OCI-LY3 (cell line): ENCODE measurements around the gene MARK3.
A peak's percentile ranks its signal among the peaks of the same experiment; 100 is the strongest.

Source experiments
- H2AFZ ChIP-seq: fragments of 200-600, 300-600 bp; shearing (Covaris generic); 2 replicates; pipeline ENCODE4 v1.6.0; 2014; ENCODE audit warnings: antibody characterized with exemption, low read depth, low read length
- H3K27ac ChIP-seq: fragments of 200-600, 300-600 bp; sonication (generic); 2 replicates; pipeline ENCODE4 v1.5.1; 2014; ENCODE audit warnings: mild to moderate bottlenecking, low read length, moderate library complexity, mixed read lengths
- H3K27me3 ChIP-seq: fragments of 200-600, 300-600 bp; sonication (generic); 2 replicates; pipeline ENCODE4 v1.6.1; 2014; ENCODE audit warnings: low read depth, low read length, mixed read lengths
- H3K36me3 ChIP-seq: fragments of 200-600, 300-600 bp; sonication (generic); replicated peaks from 2 replicates; pipeline ENCODE3; 2014; ENCODE audit warnings: low read depth, low read length, mixed read lengths
- H3K4me1 ChIP-seq: fragments of 300-600, 200-600 bp; sonication (generic); 2 replicates; pipeline ENCODE4 v1.6.1; 2014; ENCODE audit warnings: low read length, mixed read lengths
- H3K4me2 ChIP-seq: fragments of 200-600, 300-600 bp; sonication (generic); 2 replicates; pipeline ENCODE4 v1.6.1; 2014; ENCODE audit warnings: low read length, mixed read lengths
- H3K4me3 ChIP-seq: fragments of 300-600, 200-600 bp; sonication (generic); 2 replicates; pipeline ENCODE4 v1.5.1; 2014; ENCODE audit warnings: antibody characterized with exemption, mild to moderate bottlenecking, low read length, moderate library complexity
- H3K79me2 ChIP-seq: fragments of 300-600, 200-600 bp; shearing (Covaris generic); 2 replicates; pipeline ENCODE4 v1.6.1; 2014; ENCODE audit warnings: mild to moderate bottlenecking, low read length, mixed read lengths
- H3K9ac ChIP-seq: fragments of 300-600, 200-600 bp; shearing (Covaris generic); 2 replicates; pipeline ENCODE4 v1.6.0; 2014; ENCODE audit warnings: mild to moderate bottlenecking, low read length, moderate library complexity
- H3K9me3 ChIP-seq: fragments of 200-600, 300-600 bp; shearing (Covaris generic); 2 replicates; pipeline ENCODE4 v1.6.1; 2014; ENCODE audit warnings: low read length, mixed read lengths; ENCODE audit not compliant: insufficient read depth
- H4K20me1 ChIP-seq: fragments of 200-600, 300-600 bp; sonication (generic); 2 replicates; pipeline ENCODE4 v1.6.1; 2016; ENCODE audit warnings: low read length, mixed read lengths; ENCODE audit not compliant: insufficient read depth
- EZH2phosphoT487 ChIP-seq: fragments of 200-600 bp; shearing (Covaris generic); IDR thresholded peaks from 2 replicates; pipeline ENCODE4 v1.6.1; 2018; ENCODE audit warnings: antibody characterized with exemption, mixed run types, low read depth
- TF ChIP-seq, protein P1 (sequence below): fragments of 200-600, 300-600 bp; sonication (generic); IDR thresholded peaks from 2 replicates; pipeline ENCODE4 v1.5.1; 2014; ENCODE audit warnings: antibody characterized with exemption, low read length, low read depth

Gene MARK3

GRCh38 chr14:103443111-103443510 is 57.9 kb downstream of the MARK3 start:
- peaks cover 6% of the 10 kb centered on the region for H3K36me3 ChIP-seq
- peak overlapping the region; percentile 72 for H3K27ac ChIP-seq
- H3K4me2 ChIP-seq: peak overlapping the region; percentile 60
- H2AFZ ChIP-seq: no peak overlapping the region
- no peak for TF ChIP-seq EZH2phosphoT487
- TF ChIP-seq, protein P1, sequence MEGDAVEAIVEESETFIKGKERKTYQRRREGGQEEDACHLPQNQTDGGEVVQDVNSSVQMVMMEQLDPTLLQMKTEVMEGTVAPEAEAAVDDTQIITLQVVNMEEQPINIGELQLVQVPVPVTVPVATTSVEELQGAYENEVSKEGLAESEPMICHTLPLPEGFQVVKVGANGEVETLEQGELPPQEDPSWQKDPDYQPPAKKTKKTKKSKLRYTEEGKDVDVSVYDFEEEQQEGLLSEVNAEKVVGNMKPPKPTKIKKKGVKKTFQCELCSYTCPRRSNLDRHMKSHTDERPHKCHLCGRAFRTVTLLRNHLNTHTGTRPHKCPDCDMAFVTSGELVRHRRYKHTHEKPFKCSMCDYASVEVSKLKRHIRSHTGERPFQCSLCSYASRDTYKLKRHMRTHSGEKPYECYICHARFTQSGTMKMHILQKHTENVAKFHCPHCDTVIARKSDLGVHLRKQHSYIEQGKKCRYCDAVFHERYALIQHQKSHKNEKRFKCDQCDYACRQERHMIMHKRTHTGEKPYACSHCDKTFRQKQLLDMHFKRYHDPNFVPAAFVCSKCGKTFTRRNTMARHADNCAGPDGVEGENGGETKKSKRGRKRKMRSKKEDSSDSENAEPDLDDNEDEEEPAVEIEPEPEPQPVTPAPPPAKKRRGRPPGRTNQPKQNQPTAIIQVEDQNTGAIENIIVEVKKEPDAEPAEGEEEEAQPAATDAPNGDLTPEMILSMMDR: no peak
- peaks cover 46% of the 10 kb centered on the region for H3K79me2 ChIP-seq
- H3K9ac ChIP-seq: peak overlapping the region; percentile 8; the same call in 1 of the 2 replicates
- peaks cover 35% of the 10 kb centered on the region for H4K20me1 ChIP-seq
- H3K27me3 ChIP-seq: no peaks in the 10 kb centered on the region
- H3K9me3 ChIP-seq: no peaks in the 10 kb centered on the region
- peaks cover 31% of the 10 kb centered on the region for H3K4me1 ChIP-seq
- peak overlapping the region; percentile 56 for H3K4me3 ChIP-seq

DNA sequence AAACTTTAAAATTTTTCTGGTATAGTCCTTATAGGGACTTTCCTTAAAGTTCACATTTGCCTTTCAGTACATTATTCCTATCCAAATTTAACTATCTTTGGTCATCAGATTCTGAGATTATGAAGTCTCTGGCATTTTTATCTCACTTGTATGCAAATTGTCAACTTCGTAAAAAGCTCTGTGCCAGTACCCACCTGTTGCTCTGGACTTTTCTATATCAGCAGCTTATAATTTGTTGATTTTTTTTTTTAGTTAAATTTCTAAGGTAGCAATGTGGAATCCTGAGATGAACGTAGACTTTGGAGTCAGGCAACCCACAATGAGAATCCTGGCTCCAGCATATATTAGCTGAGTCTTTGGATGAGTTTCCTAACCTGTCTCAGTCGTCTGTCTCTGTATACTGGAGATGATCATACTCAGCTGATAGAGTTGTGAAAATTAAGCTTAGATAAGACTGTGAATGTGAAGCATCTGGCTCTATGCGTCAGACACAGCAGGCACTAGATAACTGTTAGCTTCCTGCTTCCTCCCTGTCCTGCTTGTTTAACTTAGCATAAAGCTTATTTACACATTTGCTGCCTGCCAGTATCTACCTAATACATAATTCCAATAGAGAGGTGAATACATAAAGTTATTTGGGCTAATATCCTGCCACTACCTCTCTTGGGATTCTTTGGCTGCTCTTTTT is 59.8 kb downstream of the MARK3 start:
- no peak overlapping the region for H3K27ac ChIP-seq
- peaks cover 3% of the 10 kb centered on the region for H3K36me3 ChIP-seq
- no peak overlapping the region for H3K4me2 ChIP-seq
- H4K20me1 ChIP-seq: peaks cover 35% of the 10 kb centered on the region
- no peaks in the 10 kb centered on the region for H3K27me3 ChIP-seq
- H3K4me3 ChIP-seq: no peak overlapping the region
- H3K4me1 ChIP-seq: peaks cover 31% of the 10 kb centered on the region
- peaks cover 48% of the 10 kb centered on the region for H3K79me2 ChIP-seq
- no peaks in the 10 kb centered on the region for H3K9me3 ChIP-seq
- TF ChIP-seq EZH2phosphoT487: no peak
- TF ChIP-seq, protein P1: no peak
- no peak overlapping the region for H3K9ac ChIP-seq
- no peak overlapping the region for H2AFZ ChIP-seq

- Histone ChIP-seq H3K4me2 (no peak overlapping the region), H3K9ac (no peak overlapping the region), H3K9me3 (no peaks in the 10 kb centered on the region), H2AFZ (no peak overlapping the region), H3K4me3 (no peak overlapping the region), H3K27ac (no peak overlapping the region), H4K20me1 (peaks cover 38% of the 10 kb centered on the region), H3K27me3 (no peaks in the 10 kb centered on the region), H3K36me3 (peaks cover 3% of the 10 kb centered on the region), H3K4me1 (peaks cover 31% of the 10 kb centered on the region), H3K79me2 (peaks cover 48% of the 10 kb centered on the region)
- TF ChIP-seq, protein P1: no peak
- no peak for TF ChIP-seq EZH2phosphoT487
Measured at GRCh38 chr14:103445806-103446205, 60.6 kb downstream of the MARK3 start.

GRCh38 chr14:103448097-103448496 is 62.9 kb downstream of the MARK3 start:
- Histone ChIP-seq H3K4me3 (no peak overlapping the region), H3K79me2 (peaks cover 48% of the 10 kb centered on the region), H3K9ac (no peak overlapping the region), H3K4me1 (peaks cover 21% of the 10 kb centered on the region), H3K36me3 (peaks cover 10% of the 10 kb centered on the region), H3K4me2 (no peak overlapping the region), H3K9me3 (no peaks in the 10 kb centered on the region), H3K27me3 (no peaks in the 10 kb centered on the region), H4K20me1 (peaks cover 38% of the 10 kb centered on the region), H2AFZ (no peak overlapping the region), H3K27ac (no peak overlapping the region)
- TF ChIP-seq, protein P1: no peak
- TF ChIP-seq EZH2phosphoT487: no peak
